Endothelial cell (in vitro differentiated cells): ENCODE data around the gene MORC3. TPM values are rescaled to one million over a fixed set of nuclear protein-coding genes. Genes with fewer than 3 reads are reported as not detected.

Experiments
- DNase-seq: peaks from one replicate; pipeline ENCODE4 v3.0.0; 2021; ENCODE audit warnings: low spot score
- H3K27ac Mint-ChIP-seq: one replicate; pipeline ENCODE4 v1.8.0; 2021; ENCODE audit warnings: mixed read lengths, inconsistent platforms; ENCODE audit not compliant: unreplicated experiment
- H3K27me3 Mint-ChIP-seq: one replicate; pipeline ENCODE4 v1.8.0; 2021; ENCODE audit warnings: mild to moderate bottlenecking, moderate library complexity, mixed read lengths, inconsistent platforms; ENCODE audit not compliant: unreplicated experiment
- H3K36me3 Mint-ChIP-seq: one replicate; pipeline ENCODE4 v1.8.0; 2021; ENCODE audit warnings: mild to moderate bottlenecking, low read depth, mixed read lengths, inconsistent platforms; ENCODE audit not compliant: unreplicated experiment
- H3K4me1 Mint-ChIP-seq: one replicate; pipeline ENCODE4 v1.8.0; 2021; ENCODE audit warnings: mild to moderate bottlenecking, mixed read lengths, inconsistent platforms; ENCODE audit not compliant: unreplicated experiment
- H3K4me3 Mint-ChIP-seq: one replicate; pipeline ENCODE4 v1.8.0; 2021; ENCODE audit warnings: mild to moderate bottlenecking, mixed read lengths, inconsistent platforms; ENCODE audit not compliant: unreplicated experiment
- H3K9me3 Mint-ChIP-seq: one replicate; pipeline ENCODE4 v1.8.0; 2021; ENCODE audit warnings: mixed read lengths, inconsistent platforms; ENCODE audit not compliant: unreplicated experiment
- total RNA-seq: library from RNA; stranded (reverse); fragmentation: NEBNext Ultra II Directional; extraction: Animal tissue kit (Norgen Biotek cat#: 25700); gene quantifications from one replicate; pipeline ENCODE4 v1.2.1, GENCODE V29; 2021; ENCODE audit not compliant: unreplicated experiment
- TF ChIP-seq, protein P1 (sequence below): fragments of 200-600 bp; sonication (generic); IDR thresholded peaks from one replicate; pipeline ENCODE4 v1.5.0; 2021; ENCODE audit warnings: antibody characterized with exemption; ENCODE audit not compliant: unreplicated experiment

Gene MORC3
- total RNA-seq, 1 donor from 2014 or later = 43.0 TPM

GRCh38 chr21:36320421-36321324, 676 bp downstream of the MORC3 start:
- Mint-ChIP-seq H3K27me3 (peaks cover 7% of the 10 kb centered on the region), H3K9me3 (no peaks in the 10 kb centered on the region), H3K4me3 (peak overlapping the region; percentile 97), H3K27ac (peak overlapping the region; percentile 97), H3K36me3 (peaks cover 13% of the 10 kb centered on the region), H3K4me1 (peaks cover 25% of the 10 kb centered on the region)
- peak; percentile 74 for DNase-seq
- TF ChIP-seq, protein P1, sequence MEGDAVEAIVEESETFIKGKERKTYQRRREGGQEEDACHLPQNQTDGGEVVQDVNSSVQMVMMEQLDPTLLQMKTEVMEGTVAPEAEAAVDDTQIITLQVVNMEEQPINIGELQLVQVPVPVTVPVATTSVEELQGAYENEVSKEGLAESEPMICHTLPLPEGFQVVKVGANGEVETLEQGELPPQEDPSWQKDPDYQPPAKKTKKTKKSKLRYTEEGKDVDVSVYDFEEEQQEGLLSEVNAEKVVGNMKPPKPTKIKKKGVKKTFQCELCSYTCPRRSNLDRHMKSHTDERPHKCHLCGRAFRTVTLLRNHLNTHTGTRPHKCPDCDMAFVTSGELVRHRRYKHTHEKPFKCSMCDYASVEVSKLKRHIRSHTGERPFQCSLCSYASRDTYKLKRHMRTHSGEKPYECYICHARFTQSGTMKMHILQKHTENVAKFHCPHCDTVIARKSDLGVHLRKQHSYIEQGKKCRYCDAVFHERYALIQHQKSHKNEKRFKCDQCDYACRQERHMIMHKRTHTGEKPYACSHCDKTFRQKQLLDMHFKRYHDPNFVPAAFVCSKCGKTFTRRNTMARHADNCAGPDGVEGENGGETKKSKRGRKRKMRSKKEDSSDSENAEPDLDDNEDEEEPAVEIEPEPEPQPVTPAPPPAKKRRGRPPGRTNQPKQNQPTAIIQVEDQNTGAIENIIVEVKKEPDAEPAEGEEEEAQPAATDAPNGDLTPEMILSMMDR = no peak

DNA sequence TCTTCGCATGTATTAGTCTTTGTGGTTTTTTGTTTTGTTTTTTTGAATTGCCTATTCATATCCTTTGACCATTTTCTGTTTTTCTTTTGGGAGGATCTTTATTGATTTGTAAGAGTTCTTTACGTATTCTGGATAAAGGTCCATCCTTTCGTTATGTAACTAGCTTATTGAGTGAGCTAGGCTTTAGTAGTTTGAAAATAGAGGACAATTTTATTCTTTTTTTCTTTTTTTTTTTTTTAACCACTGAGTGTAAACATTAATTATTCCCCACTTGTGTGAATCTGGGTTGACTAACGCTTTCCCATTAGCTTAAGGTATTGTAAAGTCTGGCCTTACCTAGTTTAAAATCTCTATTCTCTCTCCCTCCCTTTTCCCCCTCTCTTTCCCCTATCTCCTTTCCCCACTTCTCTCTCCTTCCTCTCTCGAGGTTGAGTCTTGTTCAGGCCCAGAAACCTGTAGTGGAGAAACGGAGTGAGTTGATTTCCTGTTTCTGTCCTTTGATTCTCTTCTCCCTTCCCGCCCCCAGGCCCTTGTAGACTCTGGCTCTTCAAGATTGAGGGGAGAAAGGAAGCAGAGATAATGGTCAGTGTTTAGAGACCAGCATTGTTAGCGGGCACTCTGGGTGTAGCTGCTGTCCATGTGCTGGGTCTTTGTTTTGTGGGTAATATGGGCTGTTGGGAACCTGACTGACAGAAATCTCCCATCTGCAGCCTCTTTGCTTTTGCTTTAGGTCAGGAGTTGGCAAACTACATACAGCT, 1.5 kb downstream of the MORC3 start:
- peaks cover 13% of the 10 kb centered on the region for H3K36me3 Mint-ChIP-seq
- TF ChIP-seq, protein P1 = no peak
- peaks cover 25% of the 10 kb centered on the region for H3K4me1 Mint-ChIP-seq
- peak; percentile 43 for DNase-seq
- no peaks in the 10 kb centered on the region for H3K9me3 Mint-ChIP-seq
- peak overlapping the region; percentile 97 for H3K27ac Mint-ChIP-seq
- H3K27me3 Mint-ChIP-seq = peaks cover 7% of the 10 kb centered on the region
- H3K4me3 Mint-ChIP-seq = peak overlapping the region; percentile 97

DNA sequence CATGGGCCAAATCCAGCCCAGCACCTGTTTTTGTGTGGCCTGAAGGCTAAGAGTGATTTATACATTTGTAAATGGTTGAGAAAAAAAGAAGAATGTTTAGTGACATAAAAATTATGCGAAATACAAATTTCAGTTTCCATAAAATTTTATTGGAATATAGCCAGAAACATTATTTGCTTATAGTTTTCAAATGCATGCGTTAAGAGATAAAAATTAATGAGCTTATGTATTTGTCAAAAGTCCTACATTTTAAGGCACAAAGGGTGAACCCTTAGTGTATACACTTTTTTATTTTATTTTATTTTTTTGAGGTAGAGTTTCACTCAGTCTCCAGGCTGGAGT, 2.1 kb downstream of the MORC3 start:
- Mint-ChIP-seq H3K9me3 (no peaks in the 10 kb centered on the region), H3K4me3 (peak overlapping the region; percentile 97), H3K4me1 (peaks cover 25% of the 10 kb centered on the region), H3K27me3 (peaks cover 5% of the 10 kb centered on the region), H3K27ac (peak overlapping the region; percentile 97), H3K36me3 (peaks cover 13% of the 10 kb centered on the region)
- TF ChIP-seq, protein P1 = no peak
- DNase-seq = no peak

DNA sequence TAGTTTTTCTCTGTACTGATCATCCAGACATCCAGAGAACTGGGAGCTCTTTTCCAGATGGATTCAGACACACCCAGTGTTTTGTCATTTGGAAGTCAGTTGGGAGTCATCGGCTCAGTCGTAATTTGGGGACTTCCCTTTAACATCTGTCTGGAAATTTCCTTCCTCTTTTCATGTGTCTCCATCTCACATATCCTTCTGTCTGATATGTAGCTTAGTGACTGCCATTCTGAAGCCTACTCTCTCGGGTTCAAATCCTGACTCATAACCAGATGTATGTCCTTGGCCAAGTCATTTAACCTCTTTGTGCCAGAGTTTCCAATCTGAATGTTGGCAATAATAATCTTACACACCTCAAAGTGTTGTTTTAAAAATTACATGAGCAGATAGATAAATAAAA, 3.0 kb downstream of the MORC3 start:
- peaks cover 25% of the 10 kb centered on the region for H3K4me1 Mint-ChIP-seq
- H3K27ac Mint-ChIP-seq = peak overlapping the region; percentile 11
- peak overlapping the region; percentile 67 for H3K4me3 Mint-ChIP-seq
- no peaks in the 10 kb centered on the region for H3K9me3 Mint-ChIP-seq
- H3K36me3 Mint-ChIP-seq = peaks cover 9% of the 10 kb centered on the region
- H3K27me3 Mint-ChIP-seq = peaks cover 5% of the 10 kb centered on the region
- DNase-seq = no peak
- TF ChIP-seq, protein P1 = no peak
